Neural crest cell (in vitro differentiated cells): ENCODE measurements around the gene CPTP. TPM values are rescaled to one million over a fixed set of nuclear protein-coding genes. Genes with fewer than 3 reads are reported as not detected.
A peak's percentile ranks its signal among the peaks of the same experiment; 100 is the strongest.

Experiments
- DNase-seq: peaks from one replicate; pipeline ENCODE4 v3.0.0; 2021; ENCODE audit warnings: low read depth, mixed read lengths, low spot score
- H3K27ac Mint-ChIP-seq: one replicate; pipeline ENCODE4 v1.8.0; 2021; ENCODE audit warnings: mild to moderate bottlenecking, mixed read lengths; ENCODE audit not compliant: unreplicated experiment
- H3K27me3 Mint-ChIP-seq: 2 replicates; pipeline ENCODE4 v1.8.0; 2021; ENCODE audit warnings: low read depth, mild to moderate bottlenecking, mixed read lengths
- H3K36me3 Mint-ChIP-seq: 2 replicates; pipeline ENCODE4 v1.8.0; 2021; ENCODE audit warnings: low read depth, mild to moderate bottlenecking, mixed read lengths
- H3K4me1 Mint-ChIP-seq: 2 replicates; pipeline ENCODE4 v1.8.0; 2021; ENCODE audit warnings: mixed read lengths
- H3K4me3 Mint-ChIP-seq: one replicate; pipeline ENCODE4 v1.8.0; 2021; ENCODE audit warnings: mild to moderate bottlenecking, mixed read lengths
- H3K9me3 Mint-ChIP-seq: 2 replicates; pipeline ENCODE4 v1.8.0; 2021; ENCODE audit warnings: mixed read lengths
- CTCF ChIP-seq: fragments of 200-600 bp; sonication (generic); conservative IDR thresholded peaks from 2 replicates; pipeline ENCODE4 v1.5.0; 2021; ENCODE audit warnings: antibody characterized with exemption, mild to moderate bottlenecking
- total RNA-seq: library from RNA; stranded (reverse); gene quantifications from 2 replicates; pipeline ENCODE4 v1.2.1, GENCODE V29; 2021

Gene CPTP
- total RNA-seq, 1 donor from 2014 or later: 18.9 TPM

GRCh38 chr1:1340185-1340584 lies 15.6 kb downstream of the CPTP start:
- Mint-ChIP-seq H3K9me3 (no peaks in the 10 kb centered on the region), H3K27ac (no peak overlapping the region), H3K36me3 (peaks cover 10% of the 10 kb centered on the region), H3K4me3 (peak overlapping the region; percentile 44), H3K4me1 (no peaks in the 10 kb centered on the region), H3K27me3 (no peaks in the 10 kb centered on the region)
- no peak for TF ChIP-seq CTCF
- no peak for DNase-seq

- H3K27ac Mint-ChIP-seq: peak overlapping the region; percentile 43
- peak overlapping the region; percentile 44 for H3K4me3 Mint-ChIP-seq
- no peaks in the 10 kb centered on the region for H3K27me3 Mint-ChIP-seq
- DNase-seq: no peak
- no peaks in the 10 kb centered on the region for H3K4me1 Mint-ChIP-seq
- peaks cover 10% of the 10 kb centered on the region for H3K36me3 Mint-ChIP-seq
- no peaks in the 10 kb centered on the region for H3K9me3 Mint-ChIP-seq
- no peak for TF ChIP-seq CTCF
Measured at GRCh38 chr1:1340791-1341548, 16.4 kb downstream of the CPTP start.

- no peaks in the 10 kb centered on the region for H3K27me3 Mint-ChIP-seq
- peaks cover 10% of the 10 kb centered on the region for H3K36me3 Mint-ChIP-seq
- DNase-seq: no peak
- no peaks in the 10 kb centered on the region for H3K9me3 Mint-ChIP-seq
- TF ChIP-seq CTCF: no peak
- H3K4me1 Mint-ChIP-seq: peaks cover under 1% of the 10 kb centered on the region
- H3K27ac Mint-ChIP-seq: peak overlapping the region; percentile 43
- no peak overlapping the region for H3K4me3 Mint-ChIP-seq
Measured at GRCh38 chr1:1341549-1342021, 17.0 kb downstream of the CPTP start.

- TF ChIP-seq CTCF: no peak
- Mint-ChIP-seq H3K4me1 (peaks cover 6% of the 10 kb centered on the region), H3K27me3 (no peaks in the 10 kb centered on the region), H3K27ac (no peak overlapping the region), H3K9me3 (no peaks in the 10 kb centered on the region), H3K4me3 (no peak overlapping the region), H3K36me3 (peaks cover 10% of the 10 kb centered on the region)
- no peak for DNase-seq
Measured at GRCh38 chr1:1342061-1342562, 17.5 kb downstream of the CPTP start.

- Mint-ChIP-seq H3K9me3 (no peaks in the 10 kb centered on the region), H3K4me1 (peaks cover 11% of the 10 kb centered on the region), H3K27ac (no peak overlapping the region), H3K27me3 (no peaks in the 10 kb centered on the region), H3K36me3 (peaks cover 10% of the 10 kb centered on the region), H3K4me3 (no peak overlapping the region)
- DNase-seq: no peak
- no peak for TF ChIP-seq CTCF
Measured at GRCh38 chr1:1342584-1343115, 18.0 kb downstream of the CPTP start.
